HL-60 (cell line): ENCODE results near the gene HYAL4.

ENCODE experiments used
- DNase-seq, 2 experiments: peaks; one replicate each; pipeline ENCODE4 v3.0.0-alpha.2; 2010 to 2020; ENCODE audit warnings: low read depth in 1 of 2, low spot score in 1 of 2
- H3K27ac ChIP-seq: fragments of 250-450 bp; sonication (Bioruptor Pico); replicated peaks from 2 replicates; pipeline ENCODE4 v1.5.1; 2020; ENCODE audit warnings: mild to moderate bottlenecking, moderate library complexity
- H3K27me3 ChIP-seq: fragments of 250-450 bp; sonication (Bioruptor Pico); 2 replicates; pipeline ENCODE4 v1.5.1; 2021; ENCODE audit warnings: mild to moderate bottlenecking, moderate library complexity; ENCODE audit not compliant: insufficient read depth, poor library complexity, severe bottlenecking
- H3K4me3 ChIP-seq: replicated peaks from 2 replicates; pipeline ENCODE4 v1.5.1; 2011; ENCODE audit warnings: mild to moderate bottlenecking, control low read depth, low read length; ENCODE audit not compliant: insufficient read depth
- CTCF ChIP-seq: IDR thresholded peaks from one replicate; pipeline ENCODE4 v1.5.1; 2011; ENCODE audit warnings: low read length, control low read depth, inconsistent platforms; ENCODE audit not compliant: insufficient read depth
- GABPA ChIP-seq: IDR thresholded peaks from 2 replicates; pipeline ENCODE4 v1.6.1; 2012; ENCODE audit warnings: low read depth
- POLR2AphosphoS5 ChIP-seq: IDR thresholded peaks from 2 replicates; pipeline ENCODE4 v1.6.1; 2012; ENCODE audit warnings: low read depth
- REST ChIP-seq: IDR thresholded peaks from 2 replicates; pipeline ENCODE4 v1.6.1; 2012; ENCODE audit warnings: low read depth; ENCODE audit not compliant: insufficient replicate concordance
- SPI1 ChIP-seq: IDR thresholded peaks from 2 replicates; pipeline ENCODE4 v1.6.1; 2012; ENCODE audit warnings: low read depth, mild to moderate bottlenecking, borderline replicate concordance
- long read RNA-seq: library from polyadenylated mRNA; unstranded; transcript quantifications from one replicate; pipeline ENCODE4 v2.0.0, GENCODE V29; 2020

Gene HYAL4
- long read RNA-seq = 0 reads

GRCh38 chr7:123844712-123845219 lies at the start of gene HYAL4:
TSS of gene HYAL4 (plus strand) at chr7:123845169. CDS start at chr7:123868274, 23,105 bp downstream.
- no peak for TF ChIP-seq POLR2AphosphoS5
- no peak for TF ChIP-seq GABPA
- TF ChIP-seq REST = no peak
- no peak for TF ChIP-seq SPI1
- Histone ChIP-seq H3K4me3 (no peak within 1 kb of the TSS), H3K27ac (no peak within 1 kb of the TSS), H3K27me3 (no peaks in the 10 kb centered on the region)
- no peak for DNase-seq

- Histone ChIP-seq H3K4me3 (no peak overlapping the region), H3K27ac (no peak overlapping the region), H3K27me3 (peaks cover 2% of the 10 kb centered on the region)
- no peak for TF ChIP-seq SPI1
- no peak for TF ChIP-seq POLR2AphosphoS5
- no peak for TF ChIP-seq GABPA
- no peak for TF ChIP-seq REST
- TF ChIP-seq CTCF = no peak
- no peak for DNase-seq
Observed at GRCh38 chr7:123795917-123796316, 49.1 kb upstream of the HYAL4 start.

GRCh38 chr7:123796568-123796967 lies 48.4 kb upstream of the HYAL4 start:
- Histone ChIP-seq H3K4me3 (no peak overlapping the region), H3K27ac (no peak overlapping the region), H3K27me3 (peaks cover 2% of the 10 kb centered on the region)
- TF ChIP-seq SPI1 (no peak), GABPA (no peak), POLR2AphosphoS5 (no peak)
- DNase-seq = no peak

- peak; percentile 3 to 7 for DNase-seq
- no peak overlapping the region for H3K4me3 ChIP-seq
- H3K27ac ChIP-seq = no peak overlapping the region
- TF ChIP-seq SPI1 (no peak), GABPA (no peak), REST (no peak)
- peaks cover 2% of the 10 kb centered on the region for H3K27me3 ChIP-seq
Observed at GRCh38 chr7:123797673-123798531, 47.1 kb upstream of the HYAL4 start.
